Right lobe of liver (tissue), 6 donors: Measurements from ENCODE around the gene PARP1. TPM values are rescaled to one million over a fixed set of nuclear protein-coding genes. Genes with fewer than 3 reads are reported as not detected.

ENCODE experiments used
- ATAC-seq, 4 donors: fragments of 200-7000 bp; cut with Tn5 transposase; one replicate each; pipeline ENCODE4 v1.9.1; 2020; ENCODE audit warnings: mild to moderate bottlenecking in 4 of 4, moderate library complexity in 4 of 4
- DNase-seq, 3 donors: peaks; one replicate each; pipeline ENCODE4 v3.0.0-alpha.2; 2020
- H3K27ac ChIP-seq, 3 donors: fragments of 200-600 bp; one replicate each; pipeline ENCODE4 v1.8.0; 2022
- H3K27me3 ChIP-seq, 2 donors: fragments of 200-600 bp; one replicate each; pipeline ENCODE4 v1.8.0; 2022
- H3K36me3 ChIP-seq, 4 donors: fragments of 200-600 bp; sonication (generic) in 1 of 4; one replicate each; pipeline versions ENCODE4 v1.5.1 to v1.8.0; 2017 to 2022; ENCODE audit warnings: control low read depth in 1 of 4
- H3K4me1 ChIP-seq, 4 donors: fragments of 200-600 bp; sonication (generic) in 1 of 4; one replicate each; pipeline versions ENCODE4 v1.5.1 to v1.8.0; 2017 to 2022; ENCODE audit warnings: control low read depth in 1 of 4
- H3K4me3 ChIP-seq, 3 donors: fragments of 200-600 bp; one replicate each; pipeline ENCODE4 v1.8.0; 2022
- H3K9me3 ChIP-seq, 4 donors: fragments of 200-600 bp; sonication (generic) in 1 of 4; one replicate each; pipeline versions ENCODE4 v1.5.1 to v1.8.0; 2017 to 2022; ENCODE audit warnings: control low read depth in 1 of 4
- CTCF ChIP-seq, 4 donors: fragments of 200-600 bp in 3 of 4; fragments of 450-650 bp in 1 of 4; IDR thresholded peaks; one replicate each; pipeline versions ENCODE4 v1.5.1 to v1.8.0; 2016 to 2022; ENCODE audit warnings: antibody characterized with exemption in 4 of 4, mild to moderate bottlenecking in 2 of 4
- POLR2A ChIP-seq: fragments of 450-650 bp; IDR thresholded peaks from one replicate; pipeline ENCODE4 v1.6.1; 2017; ENCODE audit warnings: antibody characterized with exemption, mild to moderate bottlenecking
- WGBS: methylation state at CpG from one replicate; pipeline ENCODE4 v1.1.6; 2018; ENCODE audit warnings: low coverage, low lambda C conversion rate; ENCODE audit not compliant: insufficient coverage; ENCODE audit errors: missing lambda C conversion rate; 5-methylcytosine and 5-hydroxymethylcytosine counted together
- intact Hi-C, 2 donors: fragments of 100-400 bp; cut with DNase I; formaldehyde crosslinking; loops; one replicate each; pipeline versions ENCODE4 v1.11.2 to v1.14.1; 2022
- total RNA-seq, 6 experiments: library from RNA; depleted of rRNA in 2 of 6; stranded (reverse); fragments of >200 nt in 2 of 6; fragmentation: NEBNext Ultra II Directional in 3 of 6; extraction: Animal tissue kit (Norgen Biotek cat#: 25700) in 3 of 6; gene quantifications; one replicate each; pipeline versions ENCODE4 v1.1.0 to v1.2.4, GENCODE V29; 2016 to 2023
- donor health status: DM: no; HTN: yes; CAD: no.
- donor health status: DM: no; HTN: no; CAD: no.
- donor health status: DM: no; HTN: no; CAD: no.
- donor health status: DM: no; HTN: yes; CAD: no.
- donor health status: DM: no; HTN: yes; CAD: no.

The PARP1 gene
- total RNA-seq, 6 experiments from 2014 or later: 38.2 to 74.3 (median 60.1) TPM

- TF ChIP-seq CTCF (IDR thresholded peaks at IDR 0.05): no peak
- no peak for TF ChIP-seq POLR2A
- no peaks in the 10 kb centered on the region for H3K27me3 ChIP-seq
- 86% methylated on average over 1 of the region's 1 CpG for WGBS
- intact Hi-C loops: no loop called here
- no peaks in the 10 kb centered on the region for H3K9me3 ChIP-seq
- ATAC-seq (no peak), DNase-seq (no peak)
- peaks cover 0 to 86% (median 44%) of the 10 kb centered on the region in 4 donors for H3K36me3 ChIP-seq
- peaks cover 0 to 2% (median 0%) of the 10 kb centered on the region in 4 donors for H3K4me1 ChIP-seq
- H3K4me3 ChIP-seq: no peak overlapping the region
- H3K27ac ChIP-seq: no peak overlapping the region
Observed at GRCh38 chr1:226388131-226388530, 19.8 kb downstream of the PARP1 start.

DNA sequence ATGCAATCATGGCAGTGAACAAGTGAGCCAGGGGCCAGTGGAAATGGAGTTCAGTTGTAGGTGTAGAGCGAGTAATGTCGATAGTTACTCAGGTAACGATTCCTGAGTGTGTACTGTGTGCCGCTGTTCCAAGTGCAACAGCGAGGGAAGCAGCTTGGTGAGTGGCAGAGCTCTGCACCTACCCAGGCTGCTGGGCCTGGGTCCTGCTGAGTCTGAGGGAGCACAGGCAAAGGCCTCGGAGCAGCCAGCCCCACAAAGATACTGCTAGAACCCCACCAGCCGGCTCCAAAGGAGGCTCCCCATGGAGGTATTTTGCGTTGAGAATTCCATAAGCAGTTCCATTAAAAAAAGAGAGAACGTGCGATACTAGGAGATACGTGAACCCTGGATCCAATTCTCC, 23.2 kb downstream of the PARP1 start:
- Histone ChIP-seq H3K4me1 (peaks cover 0 to 35% (median 5%) of the 10 kb centered on the region in 4 donors), H3K27me3 (no peaks in the 10 kb centered on the region), H3K36me3 (peaks cover 4 to 95% (median 59%) of the 10 kb centered on the region in 4 donors), H3K9me3 (no peaks in the 10 kb centered on the region), H3K4me3 (no peak overlapping the region), H3K27ac (no peak overlapping the region)
- WGBS: 94% methylated on average over 6 of the region's 11 CpGs
- no peak for DNase-seq
- intact Hi-C loops: no loop called here
- ATAC-seq: no peak
- TF ChIP-seq POLR2A (no peak), CTCF (IDR thresholded peaks at IDR 0.05) (no peak)

- Histone ChIP-seq H3K27ac (no peak overlapping the region), H3K4me1 (peaks cover 0 to 35% (median 5%) of the 10 kb centered on the region in 4 donors), H3K4me3 (no peak overlapping the region), H3K9me3 (no peaks in the 10 kb centered on the region), H3K36me3 (peaks cover 4 to 95% (median 60%) of the 10 kb centered on the region in 4 donors), H3K27me3 (no peaks in the 10 kb centered on the region)
- TF ChIP-seq CTCF (IDR thresholded peaks at IDR 0.05) (no peak), POLR2A (no peak)
- intact Hi-C loops: no loop called here
- ATAC-seq: no peak
- DNase-seq: no peak
- WGBS: 100% methylated on average over 3 of the region's 4 CpGs
Observed at GRCh38 chr1:226384040-226384439, 23.9 kb downstream of the PARP1 start.

- Histone ChIP-seq H3K36me3 (peaks cover 8 to 95% (median 58%) of the 10 kb centered on the region in 4 donors), H3K27ac (peak overlapping the region in 1 of 3 donors; percentile 68), H3K9me3 (no peaks in the 10 kb centered on the region), H3K27me3 (no peaks in the 10 kb centered on the region), H3K4me1 (peaks cover 0 to 35% (median 5%) of the 10 kb centered on the region in 4 donors), H3K4me3 (no peak overlapping the region)
- ATAC-seq: peak; percentile 38 to 83 (median 70)
- DNase-seq: no peak
- no peak for TF ChIP-seq CTCF (IDR thresholded peaks at IDR 0.05)
- TF ChIP-seq POLR2A: no peak
- intact Hi-C loops: no loop called here
- 20% methylated on average over 2 of the region's 5 CpGs for WGBS
Observed at GRCh38 chr1:226382030-226382429, 25.9 kb downstream of the PARP1 start.
